ENCODE results near the gene TNFRSF19.

DNA sequence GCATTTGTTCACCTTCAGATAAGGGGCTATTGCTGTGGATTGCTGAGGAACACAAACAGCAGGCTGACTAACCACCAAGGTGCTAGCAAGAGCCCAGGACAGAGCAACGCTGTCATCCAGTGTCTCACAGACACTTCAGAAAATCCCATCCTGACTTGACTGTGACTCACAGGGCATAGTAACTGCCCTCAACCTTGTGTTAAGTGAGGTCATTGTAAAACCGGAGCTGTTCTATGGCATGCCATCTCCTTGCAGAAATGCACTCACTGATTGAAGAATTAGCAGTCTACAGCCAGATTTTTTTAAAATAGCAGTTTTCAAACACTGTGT is 51.1 kb downstream of the TNFRSF19 start:
- TF ChIP-seq, protein P1, sequence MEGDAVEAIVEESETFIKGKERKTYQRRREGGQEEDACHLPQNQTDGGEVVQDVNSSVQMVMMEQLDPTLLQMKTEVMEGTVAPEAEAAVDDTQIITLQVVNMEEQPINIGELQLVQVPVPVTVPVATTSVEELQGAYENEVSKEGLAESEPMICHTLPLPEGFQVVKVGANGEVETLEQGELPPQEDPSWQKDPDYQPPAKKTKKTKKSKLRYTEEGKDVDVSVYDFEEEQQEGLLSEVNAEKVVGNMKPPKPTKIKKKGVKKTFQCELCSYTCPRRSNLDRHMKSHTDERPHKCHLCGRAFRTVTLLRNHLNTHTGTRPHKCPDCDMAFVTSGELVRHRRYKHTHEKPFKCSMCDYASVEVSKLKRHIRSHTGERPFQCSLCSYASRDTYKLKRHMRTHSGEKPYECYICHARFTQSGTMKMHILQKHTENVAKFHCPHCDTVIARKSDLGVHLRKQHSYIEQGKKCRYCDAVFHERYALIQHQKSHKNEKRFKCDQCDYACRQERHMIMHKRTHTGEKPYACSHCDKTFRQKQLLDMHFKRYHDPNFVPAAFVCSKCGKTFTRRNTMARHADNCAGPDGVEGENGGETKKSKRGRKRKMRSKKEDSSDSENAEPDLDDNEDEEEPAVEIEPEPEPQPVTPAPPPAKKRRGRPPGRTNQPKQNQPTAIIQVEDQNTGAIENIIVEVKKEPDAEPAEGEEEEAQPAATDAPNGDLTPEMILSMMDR (IDR thresholded peaks at IDR 0.05) = no peak
- TF ChIP-seq POLR2A (IDR thresholded peaks at IDR 0.05) (no peak), POLR2AphosphoS5 (IDR thresholded peaks at IDR 0.05) (no peak)
